ENCODE data around the gene JAZF1.

DNA sequence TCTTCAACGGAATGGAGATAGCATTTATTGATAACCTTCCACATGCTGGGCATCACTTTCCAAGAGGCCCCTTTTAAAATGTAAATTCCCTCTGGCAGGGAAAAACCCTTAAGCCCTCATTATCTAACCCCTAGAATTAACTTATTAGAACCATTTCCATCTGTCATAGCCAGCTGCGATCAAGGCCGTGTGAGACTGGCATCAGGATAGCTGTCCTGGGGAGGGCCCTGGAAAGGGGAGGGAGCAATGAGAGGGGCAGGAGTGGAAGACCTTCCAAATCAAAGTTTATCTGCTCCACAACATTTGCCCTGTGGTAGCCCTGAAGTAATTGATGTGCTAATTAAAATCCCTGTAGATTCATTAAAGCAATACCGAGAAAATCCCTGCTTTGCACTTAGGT is 45.0 kb upstream of the JAZF1 start:
- TF ChIP-seq, protein P1, sequence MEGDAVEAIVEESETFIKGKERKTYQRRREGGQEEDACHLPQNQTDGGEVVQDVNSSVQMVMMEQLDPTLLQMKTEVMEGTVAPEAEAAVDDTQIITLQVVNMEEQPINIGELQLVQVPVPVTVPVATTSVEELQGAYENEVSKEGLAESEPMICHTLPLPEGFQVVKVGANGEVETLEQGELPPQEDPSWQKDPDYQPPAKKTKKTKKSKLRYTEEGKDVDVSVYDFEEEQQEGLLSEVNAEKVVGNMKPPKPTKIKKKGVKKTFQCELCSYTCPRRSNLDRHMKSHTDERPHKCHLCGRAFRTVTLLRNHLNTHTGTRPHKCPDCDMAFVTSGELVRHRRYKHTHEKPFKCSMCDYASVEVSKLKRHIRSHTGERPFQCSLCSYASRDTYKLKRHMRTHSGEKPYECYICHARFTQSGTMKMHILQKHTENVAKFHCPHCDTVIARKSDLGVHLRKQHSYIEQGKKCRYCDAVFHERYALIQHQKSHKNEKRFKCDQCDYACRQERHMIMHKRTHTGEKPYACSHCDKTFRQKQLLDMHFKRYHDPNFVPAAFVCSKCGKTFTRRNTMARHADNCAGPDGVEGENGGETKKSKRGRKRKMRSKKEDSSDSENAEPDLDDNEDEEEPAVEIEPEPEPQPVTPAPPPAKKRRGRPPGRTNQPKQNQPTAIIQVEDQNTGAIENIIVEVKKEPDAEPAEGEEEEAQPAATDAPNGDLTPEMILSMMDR (IDR thresholded peaks at IDR 0.05), result no peak
- TF ChIP-seq POLR2A (IDR thresholded peaks at IDR 0.05), result no peak

All from testis (tissue), 2 donors.